Measurements from ENCODE around the gene TNFRSF18. TPM values are rescaled to one million over a fixed set of nuclear protein-coding genes. Genes with fewer than 3 reads are reported as not detected.
"Not testable (repeated sequence)": the region's sequence is repeated elsewhere in the genome, so short reads cannot be mapped to it uniquely, and the experiment has no call there.

Gene TNFRSF18
- total RNA-seq, 4 donors from 2014 or later: 19.8 to 36.8 (median 25.8) TPM

GRCh38 chr1:1179346-1179982 lies 26.9 kb downstream of the TNFRSF18 start:
- intact Hi-C loops (cut with DNase I; ENCODE audit: low total_unique reads): no loop called here
- TF ChIP-seq, protein P1, sequence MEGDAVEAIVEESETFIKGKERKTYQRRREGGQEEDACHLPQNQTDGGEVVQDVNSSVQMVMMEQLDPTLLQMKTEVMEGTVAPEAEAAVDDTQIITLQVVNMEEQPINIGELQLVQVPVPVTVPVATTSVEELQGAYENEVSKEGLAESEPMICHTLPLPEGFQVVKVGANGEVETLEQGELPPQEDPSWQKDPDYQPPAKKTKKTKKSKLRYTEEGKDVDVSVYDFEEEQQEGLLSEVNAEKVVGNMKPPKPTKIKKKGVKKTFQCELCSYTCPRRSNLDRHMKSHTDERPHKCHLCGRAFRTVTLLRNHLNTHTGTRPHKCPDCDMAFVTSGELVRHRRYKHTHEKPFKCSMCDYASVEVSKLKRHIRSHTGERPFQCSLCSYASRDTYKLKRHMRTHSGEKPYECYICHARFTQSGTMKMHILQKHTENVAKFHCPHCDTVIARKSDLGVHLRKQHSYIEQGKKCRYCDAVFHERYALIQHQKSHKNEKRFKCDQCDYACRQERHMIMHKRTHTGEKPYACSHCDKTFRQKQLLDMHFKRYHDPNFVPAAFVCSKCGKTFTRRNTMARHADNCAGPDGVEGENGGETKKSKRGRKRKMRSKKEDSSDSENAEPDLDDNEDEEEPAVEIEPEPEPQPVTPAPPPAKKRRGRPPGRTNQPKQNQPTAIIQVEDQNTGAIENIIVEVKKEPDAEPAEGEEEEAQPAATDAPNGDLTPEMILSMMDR (IDR thresholded peaks at IDR 0.05): no peak
- no peak for TF ChIP-seq POLR2A (IDR thresholded peaks at IDR 0.05)
- DNase-seq (ENCODE audit: low spot score in 2 of 2): no peak
- H3K4me3 ChIP-seq (ENCODE audit: low read depth, poor library complexity, severe bottlenecking): no peak overlapping the region
- 87 to 89% methylated on average over 15 to 18 of the region's 25 CpGs for WGBS, 2 donors

DNA sequence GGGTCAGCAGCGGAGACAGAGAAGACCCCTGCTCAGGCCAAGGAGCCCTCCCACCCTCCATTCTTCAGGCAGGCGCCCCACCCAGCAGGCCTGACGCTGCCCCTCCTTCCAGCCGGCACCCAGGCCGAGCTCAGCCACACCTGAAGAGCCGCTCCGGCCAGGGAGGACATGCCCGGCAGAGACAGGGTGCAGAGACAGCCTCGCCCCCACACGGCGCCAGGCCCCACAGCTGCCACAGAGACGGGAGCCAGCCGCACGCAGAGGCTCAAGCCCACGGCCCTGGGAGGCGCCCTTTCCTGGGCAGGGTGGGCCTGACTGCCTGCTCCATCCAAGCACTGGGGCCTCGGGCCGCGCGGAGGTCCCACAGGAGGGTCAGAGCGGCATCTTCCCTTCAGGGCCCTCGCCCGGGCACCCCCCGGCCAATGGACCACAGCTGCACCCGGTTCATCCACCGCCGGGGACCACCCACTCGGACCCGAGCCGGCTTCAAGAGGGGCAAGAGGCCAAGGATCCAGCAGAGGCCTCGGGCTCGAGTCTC lies 27.5 kb downstream of the TNFRSF18 start:
- TF ChIP-seq, protein P1 (IDR thresholded peaks at IDR 0.05): no peak
- no peak for TF ChIP-seq POLR2A (IDR thresholded peaks at IDR 0.05)
- intact Hi-C loops (cut with DNase I; ENCODE audit: low total_unique reads): no loop called here
- H3K4me3 ChIP-seq (ENCODE audit: low read depth, poor library complexity, severe bottlenecking): no peak overlapping the region
- 90 to 92% methylated on average over 4 to 32 of the region's 32 CpGs for WGBS, 2 donors
- no peak for DNase-seq (ENCODE audit: low spot score in 2 of 2)

- DNase-seq (ENCODE audit: low spot score in 2 of 2): no peak
- WGBS, 2 donors: 82 to 86% methylated on average over 20 to 21 of the region's 21 CpGs
- no peak overlapping the region for H3K4me3 ChIP-seq (ENCODE audit: low read depth, poor library complexity, severe bottlenecking)
- intact Hi-C loops (cut with DNase I; ENCODE audit: low total_unique reads): no loop called here
- TF ChIP-seq, protein P1 (IDR thresholded peaks at IDR 0.05): no peak
- TF ChIP-seq POLR2A (IDR thresholded peaks at IDR 0.05): no peak
These were observed 28.8 kb downstream of the TNFRSF18 start for GRCh38 chr1:1177452-1178206.

GRCh38 chr1:1176931-1177330 lies 29.5 kb downstream of the TNFRSF18 start:
- no peak overlapping the region for H3K4me3 ChIP-seq (ENCODE audit: low read depth, poor library complexity, severe bottlenecking)
- WGBS, 2 donors: 62 to 75% methylated on average over 7 of the region's 7 CpGs
- intact Hi-C loops (cut with DNase I; ENCODE audit: low total_unique reads): no loop called here
- TF ChIP-seq POLR2A (IDR thresholded peaks at IDR 0.05): no peak
- TF ChIP-seq, protein P1 (IDR thresholded peaks at IDR 0.05): no peak
- no peak for DNase-seq (ENCODE audit: low spot score in 2 of 2)

- DNase-seq (ENCODE audit: low spot score in 2 of 2); intact Hi-C loops (cut with DNase I; ENCODE audit: low total_unique reads); H3K4me3 ChIP-seq (ENCODE audit: low read depth, poor library complexity, severe bottlenecking): not testable (repeated sequence)
- WGBS, 2 donors: 58% methylated on average over 21 to 22 of the region's 22 CpGs
These were observed 30.2 kb downstream of the TNFRSF18 start for GRCh38 chr1:1176063-1176761.
